GM12801 (cell line): ENCODE data around the gene GATA3.

Experiments
- CTCF ChIP-seq: IDR thresholded peaks from one replicate; pipeline ENCODE4 v1.5.1; 2011; ENCODE audit warnings: control low read depth; ENCODE audit not compliant: insufficient read length; ENCODE audit errors: extremely low read depth

GATA3 gene

GRCh38 chr10:8051109-8051821, 3.2 kb upstream of the GATA3 start:
- TF ChIP-seq CTCF, result no peak

GRCh38 chr10:8051851-8052257, 2.6 kb upstream of the GATA3 start:
- TF ChIP-seq CTCF, result no peak

GRCh38 chr10:8052341-8052955, 2.0 kb upstream of the GATA3 start:
- no peak for TF ChIP-seq CTCF

GRCh38 chr10:8052956-8053445, 1.5 kb upstream of the GATA3 start:
- TF ChIP-seq CTCF, result no peak

- TF ChIP-seq CTCF, result no peak
Measured at GRCh38 chr10:8053446-8054243, 843 bp upstream of the GATA3 start.

- no peak for TF ChIP-seq CTCF
Measured at GRCh38 chr10:8054244-8054493, 319 bp upstream of the GATA3 start.

GRCh38 chr10:8055420-8056349, 1.2 kb downstream of the GATA3 start:
- no peak for TF ChIP-seq CTCF
